HuH-7 (cell line): ENCODE measurements around the gene ZC3H7A.

Source experiments
- DNase-seq: peaks from one replicate; pipeline ENCODE4 v3.0.0; 2011; ENCODE audit warnings: low spot score

Gene ZC3H7A

DNA sequence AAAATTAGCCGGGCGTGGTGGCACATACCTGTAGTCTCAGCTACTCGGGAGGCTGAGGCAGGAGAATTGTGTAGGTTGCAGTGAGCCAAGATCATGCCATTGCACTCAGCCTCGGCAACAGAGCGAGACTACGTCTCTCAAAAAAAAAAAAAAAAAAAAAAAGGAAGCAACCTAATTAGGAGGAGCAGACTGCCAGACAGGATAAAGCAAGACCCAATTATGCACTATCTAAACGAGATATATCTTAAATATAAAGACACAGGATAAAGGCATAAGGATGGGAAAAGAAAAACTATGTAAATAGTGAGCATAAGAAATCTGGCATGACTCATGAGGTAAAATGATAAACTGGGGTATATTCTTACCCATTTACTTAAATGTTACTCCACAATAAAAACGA lies 59.3 kb downstream of the ZC3H7A start:
- DNase-seq = no peak

DNA sequence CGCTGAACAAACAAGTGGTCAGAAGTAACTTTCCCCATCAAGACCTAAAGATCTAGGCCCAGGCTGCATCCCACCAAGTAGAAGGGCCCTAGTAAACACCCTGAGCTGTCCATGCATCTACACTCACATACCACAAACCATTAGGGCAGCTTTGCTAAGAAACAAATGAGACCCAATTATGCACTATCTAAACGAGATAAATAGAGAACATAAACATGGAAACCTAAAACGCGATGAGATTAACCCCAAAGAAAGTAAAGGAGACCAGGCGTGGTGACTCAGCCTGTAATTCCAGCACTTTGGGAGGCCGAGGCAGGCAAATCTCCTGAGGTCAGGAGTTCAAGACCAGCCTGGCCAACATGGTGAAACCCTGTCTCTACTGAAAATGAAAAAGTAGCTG lies 60.2 kb downstream of the ZC3H7A start:
- DNase-seq = no peak

DNA sequence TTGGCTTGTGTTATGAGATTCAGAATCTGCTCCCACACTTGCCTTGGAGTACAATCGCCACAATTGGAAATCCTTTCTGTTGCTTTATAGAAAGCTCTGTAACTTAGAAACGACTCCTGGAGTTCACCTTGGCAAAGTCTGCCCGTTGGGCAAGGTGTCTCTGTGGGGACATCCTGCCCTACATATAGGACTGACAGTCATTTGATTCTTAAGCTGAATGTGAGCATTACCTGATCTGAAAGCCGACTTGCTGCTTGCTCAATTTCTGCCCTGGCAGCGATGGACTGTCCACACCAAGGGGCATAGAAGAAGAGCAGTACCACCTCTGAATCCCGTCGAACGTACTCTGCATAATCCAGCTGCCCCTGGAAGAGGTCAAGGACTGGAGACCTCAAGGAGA lies 61.3 kb downstream of the ZC3H7A start:
- DNase-seq = no peak

DNA sequence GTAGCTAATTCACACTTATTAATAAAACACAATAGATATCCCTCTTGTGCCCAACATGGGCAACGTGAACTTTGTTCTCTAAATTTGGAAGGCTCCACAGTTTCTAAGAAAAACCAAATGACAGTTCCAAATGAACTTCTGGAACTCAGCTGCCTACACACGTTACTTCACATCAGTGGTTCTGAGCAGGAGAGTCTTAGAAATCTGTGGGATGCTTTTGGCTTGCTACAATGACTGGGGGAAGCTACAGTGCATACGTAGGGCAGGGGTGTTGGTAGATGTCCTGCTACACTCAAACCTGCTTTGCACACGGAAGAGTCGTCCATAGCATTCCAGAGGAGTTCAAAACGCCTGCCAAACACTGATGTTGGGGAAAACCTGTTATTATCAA lies 62.4 kb downstream of the ZC3H7A start:
- DNase-seq = no peak

DNA sequence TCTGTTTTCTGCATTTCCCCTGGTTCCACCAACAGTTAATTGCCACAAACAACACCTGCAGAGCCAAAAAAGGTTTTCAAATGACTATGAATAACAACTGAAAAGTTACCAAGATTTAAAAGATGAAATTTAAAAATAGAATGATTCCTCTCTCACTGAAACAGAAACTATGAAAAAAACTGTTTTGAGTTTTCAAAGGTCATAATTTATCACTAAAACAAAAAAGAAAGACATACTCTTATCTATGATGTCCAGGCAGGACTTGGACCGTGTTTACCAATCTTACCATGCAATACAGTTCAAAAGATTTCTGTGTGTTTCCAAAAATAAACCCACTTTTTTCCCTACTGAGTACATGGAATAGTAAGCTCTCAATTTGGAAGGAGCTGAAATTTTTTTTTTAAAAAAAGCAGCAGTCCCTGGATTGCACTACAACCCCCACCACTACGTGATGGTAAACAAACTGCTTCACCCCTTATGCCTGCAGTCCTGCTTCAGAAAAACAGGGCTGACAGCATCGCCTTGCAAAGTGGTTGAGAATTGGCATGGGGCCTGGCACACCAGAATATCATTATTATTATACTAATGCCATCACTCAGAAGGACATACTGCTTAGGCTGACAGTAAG lies 62.9 kb downstream of the ZC3H7A start:
- no peak for DNase-seq

DNA sequence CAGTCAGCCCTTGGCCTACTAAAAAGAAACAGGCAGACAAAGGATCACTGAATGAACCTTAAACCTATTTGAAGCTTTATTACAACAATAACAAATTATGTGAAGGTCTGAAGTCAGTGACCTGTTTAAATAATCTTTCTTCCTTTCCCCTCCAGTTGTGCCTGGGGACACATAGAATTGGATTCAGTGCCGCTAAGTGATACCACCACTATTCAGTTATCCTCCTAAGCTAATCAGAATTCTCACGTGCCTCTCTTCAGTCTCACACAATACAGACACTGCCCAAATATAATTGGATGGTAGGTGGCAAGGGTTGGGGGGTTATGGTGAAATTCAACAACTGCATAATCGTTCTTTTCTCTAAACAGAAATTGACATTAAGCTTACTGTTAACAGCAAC lies 65.8 kb downstream of the ZC3H7A start:
- no peak for DNase-seq

DNA sequence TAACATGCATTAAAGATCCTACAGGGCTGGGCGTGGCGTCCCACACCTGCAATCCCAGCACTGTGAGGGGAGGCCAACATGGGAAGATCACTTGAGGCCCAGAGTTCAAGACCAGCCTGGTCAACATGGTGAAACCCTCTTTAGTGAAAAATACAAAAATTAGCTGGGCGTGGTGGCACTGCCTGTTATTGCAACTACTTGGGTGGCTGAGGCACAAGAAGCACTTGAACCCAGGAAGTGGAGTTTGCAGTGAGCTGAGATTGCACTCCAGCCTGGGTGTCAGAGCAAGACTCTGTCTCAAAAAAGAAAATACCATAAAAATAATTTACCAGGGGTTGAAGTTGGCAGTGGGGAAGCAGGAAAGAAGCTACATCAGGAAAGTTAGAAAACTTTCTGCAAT lies 67.3 kb downstream of the ZC3H7A start:
- DNase-seq = no peak

DNA sequence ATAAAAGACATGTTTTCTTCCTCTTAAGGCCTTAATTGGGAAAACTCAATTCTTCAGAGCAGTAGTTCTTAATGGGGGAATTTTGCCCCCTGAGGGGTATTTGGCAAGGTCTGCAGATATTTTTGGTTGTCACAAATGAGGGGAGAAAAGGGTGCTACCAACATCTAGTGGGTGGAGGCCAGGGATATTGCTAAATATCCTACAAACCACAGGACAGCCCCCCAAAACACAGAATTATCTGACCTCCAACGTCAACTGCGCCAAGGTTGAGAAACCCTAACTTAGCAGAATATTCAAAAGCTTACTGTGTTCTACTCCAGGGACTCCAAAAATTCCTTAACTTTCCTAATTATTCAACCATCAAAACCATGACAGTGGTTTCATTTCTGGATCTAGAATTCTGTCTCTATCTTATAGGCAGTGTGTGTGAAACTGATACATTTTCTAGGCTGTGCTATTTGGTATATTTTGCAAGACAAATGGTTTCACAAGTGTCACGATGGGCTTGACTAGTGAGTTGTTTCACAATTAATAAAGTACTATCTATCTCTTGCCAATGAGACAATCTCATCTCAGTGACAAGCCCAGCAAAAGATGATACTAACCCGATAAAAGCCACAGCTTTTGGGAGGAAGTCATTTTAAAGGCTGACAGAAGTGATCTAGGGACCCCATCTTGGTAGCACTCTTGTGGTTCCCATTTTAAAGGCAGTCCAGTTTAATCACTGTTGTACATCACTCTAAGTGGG lies 69.1 kb downstream of the ZC3H7A start:
- DNase-seq = no peak

DNA sequence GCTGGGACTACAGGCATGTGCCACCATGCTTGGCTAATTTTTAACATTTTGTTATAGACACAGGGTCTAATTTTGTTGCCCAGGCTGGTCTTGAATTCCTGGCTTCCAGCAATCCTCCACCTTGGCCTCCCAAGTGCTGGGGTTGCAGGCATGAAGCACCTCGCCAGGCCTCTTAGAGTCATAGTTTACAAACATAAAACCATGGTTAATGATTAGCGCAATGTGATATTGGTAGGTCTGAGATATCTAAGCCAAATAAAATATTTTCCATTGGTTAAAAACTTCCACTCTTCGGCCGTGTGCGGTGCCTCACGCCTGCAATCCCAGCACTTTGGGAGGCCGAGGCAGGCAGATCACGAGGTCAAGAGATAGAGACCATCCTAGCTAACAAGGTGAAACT lies 71.0 kb downstream of the ZC3H7A start:
- DNase-seq = no peak

DNA sequence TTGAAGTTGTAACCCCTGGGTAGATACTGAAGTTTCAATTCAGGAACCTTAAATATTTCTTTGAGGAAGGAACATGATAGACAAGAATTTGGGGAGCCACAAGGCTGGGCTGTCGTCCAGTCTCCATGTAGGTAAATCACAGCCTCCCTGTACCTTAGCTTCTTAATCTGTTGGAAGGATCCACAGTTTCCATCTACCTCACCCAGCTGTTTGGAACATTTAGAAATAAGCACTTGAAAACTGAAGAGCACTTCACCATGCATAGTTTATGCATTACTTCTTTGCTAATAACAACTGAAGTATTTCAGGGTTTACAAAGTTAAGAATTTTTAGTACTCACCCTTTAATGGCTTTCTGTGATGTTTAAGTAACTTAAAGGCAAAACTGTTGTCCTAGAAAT lies 71.6 kb downstream of the ZC3H7A start:
- DNase-seq = no peak

DNA sequence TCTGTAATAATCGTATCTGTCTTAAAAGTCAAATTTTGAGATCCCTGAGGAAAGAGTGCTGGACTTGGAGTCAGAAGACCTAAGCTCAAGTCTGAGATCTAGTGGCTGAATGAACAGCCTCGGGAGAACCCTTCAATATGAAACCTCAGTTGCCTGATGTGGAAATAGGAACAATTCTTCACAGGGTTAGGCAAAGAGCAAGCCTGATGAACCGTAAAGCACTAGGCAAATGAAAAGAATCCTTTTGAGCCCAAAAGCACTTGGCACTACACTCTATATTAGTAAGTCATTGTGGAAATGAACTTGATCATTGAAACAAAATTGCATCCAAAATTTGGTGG lies 74.6 kb downstream of the ZC3H7A start:
- DNase-seq = no peak

DNA sequence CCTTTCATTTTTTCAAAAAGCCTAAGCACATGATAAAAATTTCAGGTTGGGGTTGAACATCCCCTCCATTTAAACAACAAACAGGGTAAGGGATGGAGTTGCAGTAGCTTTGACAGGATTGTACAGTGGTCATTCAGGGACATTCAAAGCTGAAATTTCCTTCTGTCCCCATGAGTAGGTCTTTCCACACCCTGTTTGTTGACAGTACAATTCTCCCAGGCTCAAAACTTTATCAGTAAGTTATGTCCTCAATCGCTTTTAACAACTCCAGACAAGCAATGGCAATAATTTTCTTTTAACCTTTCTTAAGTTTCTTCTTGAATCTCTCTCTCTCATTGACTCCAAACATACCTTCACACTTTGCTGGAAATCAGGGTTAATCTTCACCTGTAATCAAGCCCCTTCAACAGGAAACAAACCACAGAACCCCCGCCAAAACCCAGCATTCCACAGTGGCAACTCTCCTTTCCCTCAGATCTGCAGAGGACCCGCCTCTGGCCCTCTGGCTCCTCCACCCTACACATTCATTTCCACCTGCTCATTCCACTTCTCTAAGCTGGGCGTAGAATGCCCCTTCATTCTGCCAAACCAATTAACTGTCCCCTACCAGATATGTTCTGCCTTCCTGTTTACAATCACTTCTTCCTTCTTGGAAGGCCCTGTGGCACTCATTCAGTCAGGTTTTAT lies 75.1 kb downstream of the ZC3H7A start:
- DNase-seq = no peak

DNA sequence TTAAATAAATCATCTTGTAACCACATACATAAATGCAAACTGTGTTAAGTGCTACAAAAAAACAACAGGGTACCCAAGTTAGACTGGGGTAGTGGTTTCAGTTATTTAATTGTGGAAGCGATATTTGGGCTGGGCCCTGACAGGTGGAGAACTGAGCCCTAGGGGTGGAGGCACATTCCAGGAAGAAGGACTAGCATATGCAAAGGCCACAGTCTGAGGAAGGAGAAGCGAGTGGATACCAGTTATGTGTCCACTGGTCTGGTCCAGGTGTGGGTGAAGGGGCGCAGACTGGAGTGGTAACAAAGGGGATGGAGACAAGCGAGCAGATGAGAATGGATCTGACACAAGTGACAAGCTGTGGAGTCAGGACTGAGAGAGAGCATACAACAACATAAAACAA lies 77.3 kb downstream of the ZC3H7A start:
- no peak for DNase-seq

DNA sequence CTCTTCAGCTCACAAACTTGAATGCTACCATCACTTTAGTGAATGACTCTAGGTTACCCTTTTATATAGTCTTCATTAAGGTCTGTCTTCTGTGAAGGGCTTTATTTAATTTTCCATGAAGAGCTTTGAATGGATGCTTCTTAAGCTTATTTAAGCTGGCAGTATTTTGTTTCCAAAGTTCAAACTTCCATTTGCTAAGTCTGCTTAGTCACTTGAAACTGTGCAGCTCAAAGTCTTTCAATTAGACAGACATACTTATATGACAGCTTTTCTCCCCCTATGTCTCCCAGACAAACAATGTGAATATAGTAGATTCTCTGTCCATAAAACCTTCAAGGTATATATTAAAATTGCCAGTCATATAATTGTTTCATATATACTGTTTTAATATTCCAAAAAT lies 77.9 kb downstream of the ZC3H7A start:
- no peak for DNase-seq

DNA sequence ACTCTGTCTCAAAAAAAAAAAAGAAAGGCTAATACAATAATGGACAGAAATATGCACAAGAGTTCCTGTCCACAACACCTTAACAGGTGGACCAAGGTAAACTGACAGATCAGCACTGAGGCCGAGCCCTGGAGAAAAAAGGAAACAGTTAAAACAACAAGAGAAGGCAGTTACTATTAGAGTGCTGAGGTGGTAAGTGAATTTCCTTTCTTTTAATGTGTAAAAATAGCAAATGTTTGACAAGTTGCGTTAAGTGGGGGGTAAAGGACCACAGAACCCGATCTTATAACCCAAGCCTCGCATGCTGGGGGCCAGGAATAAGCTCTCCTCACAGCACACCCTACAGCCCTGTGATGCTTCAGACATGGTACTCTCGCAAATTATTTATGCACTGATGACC lies 79.2 kb downstream of the ZC3H7A start:
- no peak for DNase-seq

DNA sequence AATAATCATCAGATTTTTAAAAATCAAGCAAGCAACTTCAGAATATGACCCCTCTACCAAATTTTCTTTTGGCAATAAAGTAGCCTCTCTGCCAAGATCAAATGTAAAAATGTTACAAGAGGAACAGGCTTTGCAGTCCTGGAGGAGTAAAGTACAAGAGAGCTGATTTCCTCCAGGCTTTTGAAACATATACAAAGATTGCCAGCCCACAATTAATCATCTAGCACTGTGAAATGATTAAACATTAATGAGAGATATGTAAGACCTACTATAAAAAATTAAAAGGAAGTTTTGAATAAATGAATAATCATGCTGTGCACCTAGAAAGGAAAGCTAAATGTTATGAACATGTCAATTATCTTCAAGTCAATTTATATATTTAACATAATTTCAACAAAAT lies 80.7 kb downstream of the ZC3H7A start:
- DNase-seq = no peak

DNA sequence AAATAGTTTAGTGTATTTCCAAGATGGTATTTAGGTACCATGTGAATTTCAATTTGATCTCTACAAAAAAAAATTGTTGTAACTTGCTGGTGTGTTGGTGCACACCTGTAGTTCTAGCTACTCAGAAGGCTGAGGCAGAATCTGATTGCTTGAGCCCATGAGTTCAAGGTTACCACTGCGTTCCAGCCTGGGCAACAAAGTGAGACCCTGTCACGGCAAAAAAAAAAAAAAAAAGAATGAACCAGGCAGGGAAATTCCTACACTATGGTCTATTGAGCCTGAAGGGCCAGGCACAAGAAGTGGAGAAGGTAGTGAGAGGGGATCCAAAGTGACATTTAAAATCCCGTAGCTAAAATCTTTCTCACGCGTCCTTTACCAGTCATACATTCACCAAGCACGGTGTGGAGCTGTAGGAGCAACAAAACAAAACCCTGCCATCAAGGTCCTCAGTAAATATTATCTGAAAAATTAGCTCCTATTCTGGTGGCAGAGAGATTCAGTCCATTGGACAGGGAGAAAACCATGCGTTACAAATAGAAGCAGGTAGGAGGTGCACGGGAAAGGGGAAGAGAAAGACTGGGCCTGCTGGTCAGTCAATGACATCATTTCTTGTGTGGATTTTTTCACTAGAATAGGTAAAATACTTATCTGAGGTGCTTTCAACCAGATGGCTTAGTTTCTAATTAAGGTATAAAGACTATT lies 81.7 kb downstream of the ZC3H7A start:
- no peak for DNase-seq

DNA sequence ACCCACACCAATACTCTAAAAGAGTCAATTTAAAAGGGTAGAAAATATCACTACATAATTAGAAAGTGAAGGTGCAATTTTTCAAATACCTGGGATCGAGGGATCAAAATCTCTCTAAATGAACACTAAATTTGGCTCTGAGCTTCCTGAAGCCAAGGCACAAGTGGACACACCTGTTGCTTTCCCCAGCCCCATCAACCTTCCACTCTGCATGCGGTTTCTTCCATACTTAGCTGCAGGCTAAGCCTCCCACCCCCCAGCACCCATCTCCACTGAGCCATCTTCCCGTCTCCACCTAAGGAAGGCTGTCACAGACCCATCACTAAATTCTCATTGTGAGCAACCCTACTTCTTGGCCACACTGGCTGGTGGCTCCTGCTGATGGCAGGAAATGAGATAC lies 84.9 kb downstream of the ZC3H7A start:
- DNase-seq = no peak

DNA sequence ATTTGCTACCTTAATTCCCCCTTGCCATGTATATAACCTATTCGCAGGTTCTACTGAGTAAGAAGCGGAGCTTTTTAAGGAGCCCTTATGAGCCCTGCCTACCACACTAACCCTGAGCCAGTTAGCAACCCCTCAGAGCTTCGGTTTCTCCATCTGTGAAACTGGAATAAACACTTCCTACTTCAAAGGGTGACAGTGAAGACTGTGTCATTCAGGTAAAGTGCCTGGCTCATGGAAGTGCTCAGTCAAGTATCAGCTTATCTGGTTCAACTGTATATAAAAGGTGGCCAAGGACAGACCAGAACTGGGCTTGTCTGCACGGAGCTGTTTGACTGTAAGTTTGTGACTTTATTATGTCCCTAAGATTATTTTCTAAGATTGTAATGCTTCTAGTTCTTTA lies 85.4 kb downstream of the ZC3H7A start:
- DNase-seq = no peak

DNA sequence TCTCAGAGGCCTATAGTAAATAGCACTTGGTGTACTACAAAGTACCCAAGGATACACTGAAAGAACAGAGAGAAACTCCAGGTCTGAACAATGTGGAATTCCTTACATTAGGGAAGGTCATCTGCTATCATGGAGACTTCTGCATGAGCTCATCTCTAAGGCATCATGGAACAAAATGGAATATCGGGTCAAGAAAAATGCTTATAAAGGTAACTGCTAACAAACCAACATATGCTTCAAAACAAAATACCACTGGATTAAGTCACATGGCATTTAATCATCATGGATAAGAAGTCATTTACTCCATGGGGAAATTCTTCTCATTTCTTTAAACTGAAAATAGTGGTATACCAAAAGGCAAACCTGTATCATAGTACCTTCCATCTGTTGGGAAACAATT lies 88.6 kb downstream of the ZC3H7A start:
- no peak for DNase-seq

DNA sequence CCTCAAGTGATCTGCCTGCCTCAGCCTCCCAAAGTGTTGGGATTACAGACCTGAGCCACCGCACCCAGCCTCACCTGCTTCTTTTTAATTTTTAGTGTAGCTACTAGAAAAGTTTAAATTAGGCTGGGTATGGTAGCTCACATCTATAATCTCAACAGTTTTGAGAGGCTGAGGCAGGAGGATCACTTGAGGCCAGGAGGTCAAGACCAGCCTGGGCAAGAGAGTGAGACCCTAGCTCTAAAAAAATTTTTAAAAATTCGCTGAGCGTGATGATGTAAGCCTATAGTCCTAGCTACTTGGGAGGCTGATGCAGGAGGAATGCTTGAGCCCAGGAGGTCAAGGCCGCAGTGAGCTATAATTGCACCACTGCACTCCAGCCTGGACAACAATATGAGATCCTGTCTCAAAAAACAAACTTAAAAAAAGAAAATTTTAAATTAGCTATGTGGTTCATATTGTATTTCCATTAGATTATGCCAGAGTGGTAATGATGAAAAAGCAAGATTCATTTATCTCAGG lies 89.3 kb downstream of the ZC3H7A start:
- no peak for DNase-seq

DNA sequence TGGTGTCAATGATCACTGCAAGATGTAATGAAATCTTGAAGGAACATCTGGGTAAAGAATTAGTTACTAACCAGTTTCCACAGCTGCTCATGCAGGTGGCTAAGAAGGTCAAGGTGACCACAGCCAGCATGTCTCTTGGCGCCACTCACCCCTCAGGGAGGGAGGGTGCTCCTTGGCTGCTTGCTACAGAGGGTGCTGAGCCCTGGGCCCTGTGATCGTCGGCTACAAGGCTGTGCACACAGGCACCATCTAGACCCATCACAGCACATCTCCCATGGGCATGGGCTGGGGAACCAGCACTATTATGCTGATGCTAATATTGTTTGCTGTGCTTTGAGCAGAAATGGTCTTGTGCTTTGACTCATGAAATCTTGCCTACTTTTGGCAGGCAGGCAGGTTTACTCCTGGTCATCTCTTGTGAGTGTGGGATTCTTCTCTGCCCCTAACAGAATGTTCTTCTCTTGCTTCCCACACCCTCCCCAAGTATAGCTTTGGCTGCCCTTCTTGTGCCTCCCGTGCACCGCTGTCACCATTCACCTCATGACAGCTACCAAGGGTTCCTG lies 90.8 kb downstream of the ZC3H7A start:
- DNase-seq = no peak
